Activated CD4-positive, alpha-beta T cell treated with anti-CD3 and anti-CD28 coated beads, Interleukin-2, amount 10 ng/mL, durations not matched to agents 7 days and 5 days (primary cell): ENCODE results near the gene HEATR5A. TPM values are rescaled to one million over a fixed set of nuclear protein-coding genes. Genes with fewer than 3 reads are reported as not detected.
"Not testable (repeated sequence)": the region's sequence is repeated elsewhere in the genome, so short reads cannot be mapped to it uniquely, and the experiment has no call there.

Experiments
- CTCF ChIA-PET: fragments of 350-600 bp; sonication (Branson Sonifier 250); formaldehyde crosslinking; loops from one replicate; lab custom pipeline; 2021; ENCODE audit warnings: antibody characterized with exemption; lab: Charles Lee
- POLR2A ChIA-PET: fragments of 350-600 bp; sonication (Branson Sonifier 250); formaldehyde crosslinking; loops from one replicate; lab custom pipeline; 2021; ENCODE audit warnings: antibody characterized with exemption; lab: Charles Lee
- DNase-seq: peaks from one replicate; pipeline ENCODE4 v3.0.0-alpha.2; 2020
- H3K27ac Mint-ChIP-seq: one replicate; pipeline ENCODE4 v1.8.0; 2021; ENCODE audit warnings: mild to moderate bottlenecking, moderate library complexity, mixed read lengths
- H3K27me3 Mint-ChIP-seq: one replicate; pipeline ENCODE4 v1.8.0; 2021; ENCODE audit warnings: mixed read lengths
- H3K36me3 Mint-ChIP-seq: one replicate; pipeline ENCODE4 v1.8.0; 2021; ENCODE audit warnings: low read depth, mixed read lengths
- H3K4me1 Mint-ChIP-seq: one replicate; pipeline ENCODE4 v1.8.0; 2021; ENCODE audit warnings: mixed read lengths
- H3K4me3 Mint-ChIP-seq: one replicate; pipeline ENCODE4 v1.8.0; 2021; ENCODE audit warnings: mild to moderate bottlenecking, moderate library complexity, mixed read lengths
- H3K9me3 Mint-ChIP-seq: one replicate; pipeline ENCODE4 v1.8.0; 2021; ENCODE audit warnings: mixed read lengths
- total RNA-seq, 2 experiments: library from RNA; stranded (reverse); gene quantifications; one replicate each; pipeline ENCODE4 v1.2.3, GENCODE V29; 2021

Gene HEATR5A
- total RNA-seq, 2 experiments from 2014 or later = 7.1 to 9.6 TPM

GRCh38 chr14:31265701-31266398 lies 154.5 kb downstream of the HEATR5A start:
- POLR2A ChIA-PET = no interaction called here
- no peak overlapping the region for H3K27ac Mint-ChIP-seq
- no peaks in the 10 kb centered on the region for H3K36me3 Mint-ChIP-seq
- H3K4me1 Mint-ChIP-seq = peaks cover 7% of the 10 kb centered on the region
- H3K4me3 Mint-ChIP-seq = no peak overlapping the region
- peaks cover 7% of the 10 kb centered on the region for H3K9me3 Mint-ChIP-seq
- CTCF ChIA-PET = no interaction called here
- no peak for DNase-seq
- no peaks in the 10 kb centered on the region for H3K27me3 Mint-ChIP-seq

- Mint-ChIP-seq H3K9me3 (no peaks in the 10 kb centered on the region), H3K4me1 (peaks cover 7% of the 10 kb centered on the region), H3K27ac (no peak overlapping the region), H3K36me3 (no peaks in the 10 kb centered on the region), H3K27me3 (no peaks in the 10 kb centered on the region), H3K4me3 (no peak overlapping the region)
- POLR2A ChIA-PET = no interaction called here
- CTCF ChIA-PET = interaction anchor here (1.0 to 1.3 kb wide), 2 partner anchors 11 to 56 kb away, joined by 3 read pairs; partner anchors contain the start of gene HECTD1
- no peak for DNase-seq
Measured at GRCh38 chr14:31263485-31264133, 156.7 kb downstream of the HEATR5A start.

- Mint-ChIP-seq H3K9me3 (no peaks in the 10 kb centered on the region), H3K4me1 (peaks cover 7% of the 10 kb centered on the region), H3K27me3 (no peaks in the 10 kb centered on the region), H3K36me3 (no peaks in the 10 kb centered on the region), H3K4me3 (no peak overlapping the region), H3K27ac (no peak overlapping the region)
- CTCF ChIA-PET = interaction anchor here (0.8 to 1.3 kb wide), 2 partner anchors 9 kb away, joined by 3 to 4 read pairs; no protein-coding TSS in a partner anchor
- POLR2A ChIA-PET = no interaction called here
- no peak for DNase-seq
Measured at GRCh38 chr14:31261859-31262731, 158.3 kb downstream of the HEATR5A start.

- Mint-ChIP-seq H3K9me3 (no peaks in the 10 kb centered on the region), H3K4me1 (peaks cover 7% of the 10 kb centered on the region), H3K27me3 (no peaks in the 10 kb centered on the region), H3K4me3 (no peak overlapping the region), H3K36me3 (no peaks in the 10 kb centered on the region), H3K27ac (no peak overlapping the region)
- ChIA-PET POLR2A (no interaction called here), CTCF (no interaction called here)
- no peak for DNase-seq
Measured at GRCh38 chr14:31261523-31261858, 158.9 kb downstream of the HEATR5A start.

GRCh38 chr14:31259040-31259435 lies 161.3 kb downstream of the HEATR5A start:
- H3K9me3 Mint-ChIP-seq, H3K27ac Mint-ChIP-seq, H3K4me1 Mint-ChIP-seq, DNase-seq, H3K4me3 Mint-ChIP-seq, H3K36me3 Mint-ChIP-seq, H3K27me3 Mint-ChIP-seq: not testable (repeated sequence)
- POLR2A ChIA-PET = interaction anchor here (0.6 kb wide), 1 partner anchor 114 kb away, joined by 3 read pairs; no protein-coding TSS in a partner anchor
- CTCF ChIA-PET = interaction anchor here (0.9 kb wide), 1 partner anchor 38 kb away, joined by 4 read pairs; no protein-coding TSS in a partner anchor

- ChIA-PET POLR2A (interaction anchor here (0.6 kb wide), 1 partner anchor 114 kb away, joined by 3 read pairs; no protein-coding TSS in a partner anchor), CTCF (interaction anchor here (0.8 to 0.9 kb wide), 2 partner anchors 38 to 41 kb away, joined by 3 to 4 read pairs; no protein-coding TSS in a partner anchor)
- no peak overlapping the region for H3K27ac Mint-ChIP-seq
Measured at GRCh38 chr14:31258427-31259039, 161.8 kb downstream of the HEATR5A start.

GRCh38 chr14:31257554-31258426 lies 162.6 kb downstream of the HEATR5A start:
- H3K27ac Mint-ChIP-seq, H3K27me3 Mint-ChIP-seq, H3K4me3 Mint-ChIP-seq, POLR2A ChIA-PET, DNase-seq, H3K9me3 Mint-ChIP-seq, H3K36me3 Mint-ChIP-seq, H3K4me1 Mint-ChIP-seq: not testable (repeated sequence)
- CTCF ChIA-PET = interaction anchor here (0.5 to 0.8 kb wide), 2 partner anchors 40 to 124 kb away, joined by 3 read pairs; no protein-coding TSS in a partner anchor

More at GRCh38 chr14:31258427-31259039, 161.8 kb downstream of the HEATR5A start:
- Mint-ChIP-seq H3K27me3 (no peaks in the 10 kb centered on the region), H3K4me3 (no peak overlapping the region), H3K36me3 (no peaks in the 10 kb centered on the region), H3K4me1 (no peaks in the 10 kb centered on the region), H3K9me3 (no peaks in the 10 kb centered on the region)
- no peak for DNase-seq

- H3K4me1 Mint-ChIP-seq = no peaks in the 10 kb centered on the region
- no peak overlapping the region for H3K4me3 Mint-ChIP-seq
- H3K27me3 Mint-ChIP-seq = no peaks in the 10 kb centered on the region
- H3K9me3 Mint-ChIP-seq = no peaks in the 10 kb centered on the region
- ChIA-PET CTCF (interaction anchor here (0.5 kb wide), 2 partner anchors 123 to 480 kb away, joined by 3 read pairs; no protein-coding TSS in a partner anchor), POLR2A (no interaction called here)
- no peaks in the 10 kb centered on the region for H3K36me3 Mint-ChIP-seq
- DNase-seq = no peak
- no peak overlapping the region for H3K27ac Mint-ChIP-seq
Measured at GRCh38 chr14:31257244-31257553, 163.2 kb downstream of the HEATR5A start.

GRCh38 chr14:31256534-31257243 lies 163.7 kb downstream of the HEATR5A start:
- Mint-ChIP-seq H3K4me3 (no peak overlapping the region), H3K4me1 (no peaks in the 10 kb centered on the region), H3K27me3 (no peaks in the 10 kb centered on the region), H3K27ac (no peak overlapping the region), H3K9me3 (no peaks in the 10 kb centered on the region), H3K36me3 (no peaks in the 10 kb centered on the region)
- ChIA-PET CTCF (interaction anchor here (0.5 kb wide), 2 partner anchors 123 to 479 kb away, joined by 3 read pairs; no protein-coding TSS in a partner anchor), POLR2A (no interaction called here)
- DNase-seq = no peak

- H3K9me3 Mint-ChIP-seq, POLR2A ChIA-PET, H3K4me3 Mint-ChIP-seq, H3K27me3 Mint-ChIP-seq, H3K36me3 Mint-ChIP-seq, H3K4me1 Mint-ChIP-seq, H3K27ac Mint-ChIP-seq, DNase-seq: not testable (repeated sequence)
- CTCF ChIA-PET = interaction anchor here (0.7 kb wide), 1 partner anchor 161 kb away, joined by 3 read pairs; no protein-coding TSS in a partner anchor
Measured at GRCh38 chr14:31255918-31256317, 164.4 kb downstream of the HEATR5A start.

GRCh38 chr14:31255286-31255685 lies 165.1 kb downstream of the HEATR5A start:
- Mint-ChIP-seq H3K4me1 (no peaks in the 10 kb centered on the region), H3K4me3 (no peak overlapping the region), H3K27me3 (no peaks in the 10 kb centered on the region), H3K27ac (no peak overlapping the region), H3K9me3 (no peaks in the 10 kb centered on the region), H3K36me3 (no peaks in the 10 kb centered on the region)
- ChIA-PET CTCF (interaction anchor here (0.5 to 0.7 kb wide), 2 partner anchors 28 to 162 kb away, joined by 3 read pairs; no protein-coding TSS in a partner anchor), POLR2A (no interaction called here)
- no peak for DNase-seq
